WTC11 (cell line): Measurements from ENCODE around the gene FRS2. TPM values are rescaled to one million over a fixed set of nuclear protein-coding genes. Genes with fewer than 3 reads are reported as not detected.

Experiments
- ATAC-seq: fragments of 200-7000 bp; cut with Tn5 transposase; 2 replicates; pipeline ENCODE4 v1.10.0; 2021; ENCODE audit warnings: mild to moderate bottlenecking, moderate library complexity
- CTCF ChIA-PET: fragments of 300-600 bp; sonication (Branson Sonifier 250); formaldehyde crosslinking; loops from one replicate; lab custom pipeline; 2021; ENCODE audit warnings: antibody characterized with exemption; lab: Charles Lee
- POLR2A ChIA-PET: fragments of 350-600 bp; sonication (Branson Sonifier 250); formaldehyde crosslinking; loops from one replicate; lab custom pipeline; 2021; ENCODE audit warnings: antibody characterized with exemption; lab: Charles Lee
- DNase-seq: peaks from one replicate; pipeline ENCODE4 v3.0.0; 2021; ENCODE audit warnings: low spot score
- H3K27ac Mint-ChIP-seq: 2 replicates; pipeline ENCODE4 v1.8.0; 2021; ENCODE audit warnings: mixed read lengths
- H3K27me3 Mint-ChIP-seq: 2 replicates; pipeline ENCODE4 v1.8.0; 2021; ENCODE audit warnings: low read depth, mild to moderate bottlenecking, moderate library complexity, mixed read lengths
- H3K36me3 Mint-ChIP-seq: 2 replicates; pipeline ENCODE4 v1.8.0; 2021; ENCODE audit warnings: mixed read lengths
- H3K4me1 Mint-ChIP-seq: 2 replicates; pipeline ENCODE4 v1.8.0; 2022; ENCODE audit warnings: mixed read lengths
- H3K4me3 Mint-ChIP-seq: 2 replicates; pipeline ENCODE4 v1.8.0; 2021; ENCODE audit warnings: mild to moderate bottlenecking, moderate library complexity, mixed read lengths
- H3K9me3 Mint-ChIP-seq: 2 replicates; pipeline ENCODE4 v1.8.0; 2021; ENCODE audit warnings: mixed read lengths
- AR ChIP-seq: fragments of 250-450 bp; sonication (Bioruptor Pico); IDR thresholded peaks from 2 replicates; pipeline ENCODE4 v1.9.0; 2021; ENCODE audit warnings: mild to moderate bottlenecking
- ARID4B ChIP-seq: sonication (generic); formaldehyde crosslinking; IDR thresholded peaks from 2 replicates; pipeline ENCODE4 v1.8.0; 2023; ENCODE audit warnings: missing genetic modification reagents, mild to moderate bottlenecking, borderline replicate concordance
- ELF4 ChIP-seq: sonication (generic); formaldehyde crosslinking; IDR thresholded peaks from 2 replicates; pipeline ENCODE4 v1.8.1; 2022; ENCODE audit warnings: low read depth, mild to moderate bottlenecking, moderate library complexity, missing genetic modification reagents
- EMX1 ChIP-seq: fragments of 250-450 bp; sonication (Bioruptor Pico); IDR thresholded peaks from 2 replicates; pipeline ENCODE4 v1.8.0; 2021; ENCODE audit warnings: mild to moderate bottlenecking
- ERG ChIP-seq: fragments of 250-450 bp; sonication (Bioruptor Pico); IDR thresholded peaks from 2 replicates; pipeline ENCODE4 v1.8.0; 2021; ENCODE audit warnings: mild to moderate bottlenecking
- GRHL2 ChIP-seq: fragments of 250-450 bp; sonication (Bioruptor Pico); IDR thresholded peaks from 2 replicates; pipeline ENCODE4 v1.8.0; 2022; ENCODE audit warnings: mild to moderate bottlenecking, moderate library complexity; ENCODE audit not compliant: insufficient replicate concordance, severe bottlenecking
- MAX ChIP-seq: sonication (generic); formaldehyde crosslinking; IDR thresholded peaks from 2 replicates; pipeline ENCODE4 v1.8.0; 2022; ENCODE audit warnings: mild to moderate bottlenecking, missing genetic modification reagents
- MXD4 ChIP-seq: fragments of 250-450 bp; sonication (Bioruptor Pico); IDR thresholded peaks from 2 replicates; pipeline ENCODE4 v1.8.0; 2021; ENCODE audit warnings: mild to moderate bottlenecking, moderate library complexity, borderline replicate concordance
- MYBL2 ChIP-seq: sonication (generic); formaldehyde crosslinking; IDR thresholded peaks from 2 replicates; pipeline ENCODE4 v1.8.1; 2023; ENCODE audit warnings: mild to moderate bottlenecking, moderate library complexity, missing genetic modification reagents
- NFYB ChIP-seq: sonication (generic); formaldehyde crosslinking; conservative IDR thresholded peaks from 2 replicates; pipeline ENCODE4 v1.8.0; 2022; ENCODE audit warnings: low read depth, missing genetic modification reagents
- NR2C2 ChIP-seq: sonication (generic); formaldehyde crosslinking; IDR thresholded peaks from 2 replicates; pipeline ENCODE4 v1.8.0; 2022; ENCODE audit warnings: mild to moderate bottlenecking, missing genetic modification reagents
- NR3C1 ChIP-seq: sonication (generic); formaldehyde crosslinking; conservative IDR thresholded peaks from 2 replicates; pipeline ENCODE4 v1.8.1; 2023; ENCODE audit warnings: low read depth, mild to moderate bottlenecking, missing genetic modification reagents
- OVOL2 ChIP-seq: fragments of 250-450 bp; sonication (Bioruptor Pico); IDR thresholded peaks from 2 replicates; pipeline ENCODE4 v1.9.0; 2021; ENCODE audit warnings: mild to moderate bottlenecking, borderline replicate concordance
- PREB ChIP-seq: sonication (generic); formaldehyde crosslinking; IDR thresholded peaks from 2 replicates; pipeline ENCODE4 v1.8.1; 2022; ENCODE audit warnings: mild to moderate bottlenecking, missing genetic modification reagents, moderate library complexity, borderline replicate concordance
- SOX15 ChIP-seq: fragments of 250-450 bp; sonication (Bioruptor Pico); IDR thresholded peaks from 2 replicates; pipeline ENCODE4 v1.9.0; 2021; ENCODE audit warnings: mild to moderate bottlenecking
- STAT6 ChIP-seq: sonication (generic); formaldehyde crosslinking; conservative IDR thresholded peaks from 2 replicates; pipeline ENCODE4 v1.8.1; 2023; ENCODE audit warnings: mild to moderate bottlenecking, low read depth, missing genetic modification reagents, moderate library complexity
- TCF7 ChIP-seq: sonication (generic); formaldehyde crosslinking; IDR thresholded peaks from 2 replicates; pipeline ENCODE4 v1.8.0; 2022; ENCODE audit warnings: mild to moderate bottlenecking, low read depth, missing genetic modification reagents, moderate library complexity
- TEAD1 ChIP-seq: sonication (generic); formaldehyde crosslinking; IDR thresholded peaks from 2 replicates; pipeline ENCODE4 v1.8.0; 2022; ENCODE audit warnings: mild to moderate bottlenecking, missing genetic modification reagents
- ZNF121 ChIP-seq: sonication (generic); formaldehyde crosslinking; IDR thresholded peaks from 2 replicates; pipeline ENCODE4 v1.8.0; 2023; ENCODE audit warnings: missing genetic modification reagents
- ZNF317 ChIP-seq: sonication (generic); formaldehyde crosslinking; IDR thresholded peaks from 2 replicates; pipeline ENCODE4 v1.8.1; 2023; ENCODE audit warnings: low read depth, mild to moderate bottlenecking, moderate library complexity, missing genetic modification reagents, borderline replicate concordance
- ZNF671 ChIP-seq: fragments of 250-450 bp; sonication (Bioruptor Pico); IDR thresholded peaks from 2 replicates; pipeline ENCODE4 v1.8.0; 2021; ENCODE audit warnings: mild to moderate bottlenecking
- total RNA-seq: library from RNA; stranded (reverse); gene quantifications from 3 replicates; pipeline ENCODE4 v1.2.3, GENCODE V29; 2021

The FRS2 gene
- total RNA-seq, 1 experiment from 2014 or later = 26.1 TPM

- no peak for TF ChIP-seq ELF4 (CRISPR knock-in tag)
Observed at GRCh38 chr12:69502345-69503081, 32.3 kb downstream of the FRS2 start (continued).

GRCh38 chr12:69508091-69508490 is 37.9 kb downstream of the FRS2 start:
- DNase-seq (no peak), ATAC-seq (no peak)
- TF ChIP-seq TCF7 (CRISPR knock-in tag) (no peak), ZNF121 (CRISPR knock-in tag) (no peak), TEAD1 (CRISPR knock-in tag) (no peak), ZNF671 (CRISPR knock-in tag) (no peak), ERG (CRISPR knock-in tag) (no peak), NR2C2 (CRISPR knock-in tag) (no peak), STAT6 (CRISPR knock-in tag) (no peak), EMX1 (no peak)
- Mint-ChIP-seq H3K27ac (no peak overlapping the region), H3K4me3 (no peak overlapping the region), H3K27me3 (no peaks in the 10 kb centered on the region), H3K4me1 (peaks cover 45% of the 10 kb centered on the region), H3K9me3 (no peaks in the 10 kb centered on the region), H3K36me3 (no peaks in the 10 kb centered on the region)
- ChIA-PET POLR2A (no interaction called here), CTCF (no interaction called here)

GRCh38 chr12:69508621-69509020 is 38.4 kb downstream of the FRS2 start:
- no peaks in the 10 kb centered on the region for H3K36me3 Mint-ChIP-seq
- no peak overlapping the region for H3K4me3 Mint-ChIP-seq
- DNase-seq (no peak), ATAC-seq (no peak)
- no peaks in the 10 kb centered on the region for H3K9me3 Mint-ChIP-seq
- POLR2A ChIA-PET = no interaction called here
- no peak overlapping the region for H3K27ac Mint-ChIP-seq
- CTCF ChIA-PET = no interaction called here
- H3K27me3 Mint-ChIP-seq = no peaks in the 10 kb centered on the region
- H3K4me1 Mint-ChIP-seq = peaks cover 45% of the 10 kb centered on the region
- TF ChIP-seq MYBL2 (no peak), ELF4 (CRISPR knock-in tag) (no peak), NR3C1 (CRISPR knock-in tag) (no peak), TEAD1 (CRISPR knock-in tag) (no peak), NFYB (CRISPR knock-in tag) (no peak), OVOL2 (CRISPR knock-in tag) (no peak), ZNF317 (CRISPR knock-in tag) (no peak), SOX15 (no peak), AR (CRISPR knock-in tag) (no peak), GRHL2 (CRISPR knock-in tag) (no peak), ARID4B (CRISPR knock-in tag) (no peak), MAX (no peak), MXD4 (no peak), PREB (CRISPR knock-in tag) (no peak)
